Naive B cell (primary cell): ENCODE measurements around the gene FAM131C. TPM values are rescaled to one million over a fixed set of nuclear protein-coding genes. Genes with fewer than 3 reads are reported as not detected.

Experiments
- polyA plus RNA-seq, 6 donors: library from polyadenylated mRNA; unstranded; fragments of 300-500 nt; fragmentation: Illumina TruSeq; gene quantifications; one replicate each; pipeline ENCODE4 v1.2.3, GENCODE V29; 2021; ENCODE audit warnings: low read depth in 6 of 6

Gene FAM131C
- polyA plus RNA-seq, 6 donors from 2014 or later, result not detected

Other genes with a start within 250 kb of the FAM131C start
- gene SPEN, start 225.9 kb downstream of the FAM131C start, polyA plus RNA-seq, result 10 to 100 TPM in 4 of 6 donors, 1 to 10 TPM in 1, under 1 TPM in 1; 0.96 to 63.0 (median 11.5) TPM
- gene ZBTB17, start 97.5 kb downstream of the FAM131C start, polyA plus RNA-seq, result 10 to 100 TPM in 3 of 6 donors, 1 to 10 TPM in 3; 3.6 to 34.9 (median 10.0) TPM
- gene SRARP, start 69.4 kb downstream of the FAM131C start, polyA plus RNA-seq, result not detected
- gene HSPB7, start 55.6 kb downstream of the FAM131C start, polyA plus RNA-seq, result not detected
- not detected for gene CLCNKA, start 51.6 kb downstream of the FAM131C start, polyA plus RNA-seq
- not detected for gene CLCNKB, start 29.9 kb downstream of the FAM131C start, polyA plus RNA-seq
- gene EPHA2, start 82.4 kb upstream of the FAM131C start, polyA plus RNA-seq, result not detected
- gene ARHGEF19, start 139.0 kb upstream of the FAM131C start, polyA plus RNA-seq, result 10 to 100 TPM in 2 of 6 donors, 1 to 10 TPM in 4; 7.0 to 10.8 (median 8.1) TPM
- 1 to 10 TPM; 2.3 to 6.3 (median 3.7) TPM for gene CPLANE2, start 163.5 kb upstream of the FAM131C start, polyA plus RNA-seq